IMR-90 (cell line): ENCODE measurements around the gene GPR39.

Experiments
- BHLHE40 ChIP-seq: fragments of 150-350 bp; IDR thresholded peaks from 2 replicates; pipeline ENCODE4 v1.6.1; 2016; ENCODE audit warnings: mild to moderate bottlenecking, low read depth, low read length
- ELK1 ChIP-seq: fragments of 150-350 bp; IDR thresholded peaks from 2 replicates; pipeline ENCODE4 v1.6.1; 2016; ENCODE audit warnings: low read depth, mild to moderate bottlenecking, low read length, moderate library complexity, borderline replicate concordance
- MAFK ChIP-seq: IDR thresholded peaks from 2 replicates; pipeline ENCODE4 v1.6.1; 2012; ENCODE audit warnings: low read depth, low read length, improper control_type of control experiment
- MAZ ChIP-seq: IDR thresholded peaks from 2 replicates; pipeline ENCODE4 v1.6.1; 2012; ENCODE audit warnings: low read depth, mild to moderate bottlenecking, low read length, improper control_type of control experiment, moderate library complexity, borderline replicate concordance
- NFE2L2 ChIP-seq: fragments of 150-350 bp; IDR thresholded peaks from 2 replicates; pipeline ENCODE4 v1.6.1; 2016; ENCODE audit warnings: low read depth, mild to moderate bottlenecking, low read length
- POLR2A ChIP-seq: IDR thresholded peaks from 2 replicates; pipeline ENCODE4 v1.6.1; 2012; ENCODE audit warnings: mild to moderate bottlenecking, low read depth, low read length
- RAD21 ChIP-seq: IDR thresholded peaks from 2 replicates; pipeline ENCODE4 v1.6.1; 2012; ENCODE audit warnings: low read length, improper control_type of control experiment
- RCOR1 ChIP-seq: IDR thresholded peaks from 2 replicates; pipeline ENCODE4 v1.6.1; 2012; ENCODE audit warnings: mild to moderate bottlenecking, low read length, improper control_type of control experiment; ENCODE audit not compliant: insufficient replicate concordance
- RFX5 ChIP-seq: IDR thresholded peaks from 2 replicates; pipeline ENCODE4 v1.8.0; 2012; ENCODE audit warnings: low read depth, mild to moderate bottlenecking, low read length, moderate library complexity
- SMC3 ChIP-seq: fragments of 150-350 bp; IDR thresholded peaks from 2 replicates; pipeline ENCODE4 v1.6.1; 2016; ENCODE audit warnings: low read depth, mild to moderate bottlenecking, antibody characterized with exemption, low read length, moderate library complexity
- TF ChIP-seq, protein P1 (sequence below): conservative IDR thresholded peaks from 2 replicates; pipeline ENCODE4 v1.5.1; 2012; ENCODE audit warnings: mild to moderate bottlenecking, low read depth, low read length, improper control_type of control experiment

DNA sequence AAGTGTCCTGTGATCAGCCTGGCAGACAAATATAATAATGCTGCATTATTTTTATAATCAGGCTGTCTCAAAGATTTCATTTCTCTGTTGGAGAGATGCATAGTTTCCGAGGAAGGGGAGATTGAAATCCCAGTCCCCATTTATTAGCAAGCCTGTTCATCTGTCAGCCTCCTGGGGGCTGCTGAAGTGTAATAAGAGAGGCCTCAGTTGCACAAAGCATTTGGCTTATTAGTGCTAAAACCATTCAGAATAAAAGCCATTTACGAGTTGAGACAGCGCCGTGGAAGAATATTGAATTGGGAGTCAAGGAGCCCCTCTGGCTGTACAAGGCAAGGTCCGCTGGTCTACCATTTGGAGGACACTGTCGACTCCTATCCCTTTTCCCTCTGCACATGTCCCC is 6.1 kb downstream of the GPR39 start:
- no peak for TF ChIP-seq MAZ
- TF ChIP-seq, protein P1, sequence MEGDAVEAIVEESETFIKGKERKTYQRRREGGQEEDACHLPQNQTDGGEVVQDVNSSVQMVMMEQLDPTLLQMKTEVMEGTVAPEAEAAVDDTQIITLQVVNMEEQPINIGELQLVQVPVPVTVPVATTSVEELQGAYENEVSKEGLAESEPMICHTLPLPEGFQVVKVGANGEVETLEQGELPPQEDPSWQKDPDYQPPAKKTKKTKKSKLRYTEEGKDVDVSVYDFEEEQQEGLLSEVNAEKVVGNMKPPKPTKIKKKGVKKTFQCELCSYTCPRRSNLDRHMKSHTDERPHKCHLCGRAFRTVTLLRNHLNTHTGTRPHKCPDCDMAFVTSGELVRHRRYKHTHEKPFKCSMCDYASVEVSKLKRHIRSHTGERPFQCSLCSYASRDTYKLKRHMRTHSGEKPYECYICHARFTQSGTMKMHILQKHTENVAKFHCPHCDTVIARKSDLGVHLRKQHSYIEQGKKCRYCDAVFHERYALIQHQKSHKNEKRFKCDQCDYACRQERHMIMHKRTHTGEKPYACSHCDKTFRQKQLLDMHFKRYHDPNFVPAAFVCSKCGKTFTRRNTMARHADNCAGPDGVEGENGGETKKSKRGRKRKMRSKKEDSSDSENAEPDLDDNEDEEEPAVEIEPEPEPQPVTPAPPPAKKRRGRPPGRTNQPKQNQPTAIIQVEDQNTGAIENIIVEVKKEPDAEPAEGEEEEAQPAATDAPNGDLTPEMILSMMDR: no peak
- no peak for TF ChIP-seq BHLHE40
- TF ChIP-seq NFE2L2: no peak
- no peak for TF ChIP-seq SMC3
- no peak for TF ChIP-seq ELK1
- no peak for TF ChIP-seq MAFK
- no peak for TF ChIP-seq RFX5
- TF ChIP-seq RAD21: no peak
- no peak for TF ChIP-seq POLR2A
- TF ChIP-seq RCOR1: no peak
